Neuron (in vitro differentiated cells): ENCODE measurements around the gene OR6C1.
"Not testable (repeated sequence)": the region's sequence is repeated elsewhere in the genome, so short reads cannot be mapped to it uniquely, and the experiment has no call there.

Experiments used
- H2AFZ ChIP-seq: one replicate; pipeline ENCODE4 v1.6.1; 2013; ENCODE audit warnings: low read depth, mild to moderate bottlenecking, inconsistent platforms, low read length, moderate library complexity
- H3K27me3 ChIP-seq: one replicate; pipeline ENCODE4 v1.6.1; 2013; ENCODE audit warnings: low read length; ENCODE audit not compliant: insufficient read depth
- H3K36me3 ChIP-seq: one replicate; pipeline ENCODE4 v1.6.1; 2013; ENCODE audit warnings: low read length; ENCODE audit not compliant: insufficient read depth
- H3K4me1 ChIP-seq: one replicate; pipeline ENCODE4 v1.6.1; 2013; ENCODE audit warnings: low read length; ENCODE audit not compliant: insufficient read depth
- H3K4me3 ChIP-seq: 2 replicates; pipeline ENCODE4 v1.5.1; 2013; ENCODE audit warnings: mild to moderate bottlenecking, low read length, moderate library complexity
- H3K9me3 ChIP-seq: one replicate; pipeline ENCODE4 v1.6.1; 2013; ENCODE audit warnings: low read length

OR6C1 gene

GRCh38 chr12:55314043-55314442, at the start of gene OR6C1:
Gene OR6C1 (plus strand): TSS chr12:55314343. CDS start chr12:55320600, 6,257 bp downstream.
- Histone ChIP-seq H3K27me3 (no peaks in the 10 kb centered on the region), H3K4me3 (no peak within 1 kb of the TSS), H3K9me3 (no peaks in the 10 kb centered on the region), H3K36me3 (no peaks in the 10 kb centered on the region), H2AFZ (no peak within 1 kb of the TSS), H3K4me1 (no peaks in the 10 kb centered on the region)

- peaks cover 2% of the 10 kb centered on the region for H3K4me1 ChIP-seq
- no peak overlapping the region for H2AFZ ChIP-seq
- no peak overlapping the region for H3K4me3 ChIP-seq
- no peaks in the 10 kb centered on the region for H3K36me3 ChIP-seq
- no peaks in the 10 kb centered on the region for H3K27me3 ChIP-seq
- H3K9me3 ChIP-seq: no peaks in the 10 kb centered on the region
These were observed 33.2 kb upstream of the OR6C1 start for GRCh38 chr12:55280991-55281390.

- Histone ChIP-seq H3K9me3 (no peaks in the 10 kb centered on the region), H2AFZ (no peak overlapping the region), H3K4me3 (no peak overlapping the region), H3K27me3 (no peaks in the 10 kb centered on the region), H3K36me3 (no peaks in the 10 kb centered on the region), H3K4me1 (no peaks in the 10 kb centered on the region)
These were observed 24.1 kb upstream of the OR6C1 start for GRCh38 chr12:55289999-55290398.

- H3K27me3 ChIP-seq: no peaks in the 10 kb centered on the region
- H2AFZ ChIP-seq: no peak within 1 kb of the TSS
- H3K4me3 ChIP-seq: no peak within 1 kb of the TSS
- no peaks in the 10 kb centered on the region for H3K4me1 ChIP-seq
- H3K36me3 ChIP-seq: no peaks in the 10 kb centered on the region
- H3K9me3 ChIP-seq: no peaks in the 10 kb centered on the region
These were observed 17.7 kb upstream of the OR6C1 start, which contains the start of gene OR6C6 for GRCh38 chr12:55296469-55296868. Gene OR6C6 (minus strand): TSS chr12:55296569. CDS start chr12:55295232, 1,337 bp downstream.

- Histone ChIP-seq H3K9me3 (no peaks in the 10 kb centered on the region), H2AFZ (no peak overlapping the region), H3K4me3 (no peak overlapping the region), H3K27me3 (no peaks in the 10 kb centered on the region), H3K4me1 (no peaks in the 10 kb centered on the region), H3K36me3 (no peaks in the 10 kb centered on the region)
These were observed 6.1 kb downstream of the OR6C1 start for GRCh38 chr12:55320201-55320600.

- H3K4me1 ChIP-seq, H3K27me3 ChIP-seq, H3K9me3 ChIP-seq, H2AFZ ChIP-seq, H3K4me3 ChIP-seq, H3K36me3 ChIP-seq: not testable (repeated sequence)
These were observed 11.7 kb downstream of the OR6C1 start for GRCh38 chr12:55325801-55326200.

GRCh38 chr12:55330446-55330845, 16.3 kb downstream of the OR6C1 start, which contains the start of gene OR6C3:
Gene OR6C3 (plus strand): TSS chr12:55330746. CDS start chr12:55331701, 955 bp downstream.
- Histone ChIP-seq H3K4me3 (no peak within 1 kb of the TSS), H2AFZ (no peak within 1 kb of the TSS), H3K9me3 (no peaks in the 10 kb centered on the region), H3K36me3 (no peaks in the 10 kb centered on the region), H3K4me1 (peaks cover 5% of the 10 kb centered on the region), H3K27me3 (no peaks in the 10 kb centered on the region)

GRCh38 chr12:55336002-55336401, 21.9 kb downstream of the OR6C1 start:
- H2AFZ ChIP-seq: no peak overlapping the region
- no peak overlapping the region for H3K4me3 ChIP-seq
- no peaks in the 10 kb centered on the region for H3K9me3 ChIP-seq
- H3K4me1 ChIP-seq: peaks cover 5% of the 10 kb centered on the region
- no peaks in the 10 kb centered on the region for H3K27me3 ChIP-seq
- H3K36me3 ChIP-seq: no peaks in the 10 kb centered on the region

- H3K27me3 ChIP-seq, H3K4me3 ChIP-seq: not testable (repeated sequence)
These were observed 41.2 kb downstream of the OR6C1 start for GRCh38 chr12:55355338-55355737.

GRCh38 chr12:55362675-55363074, 48.5 kb downstream of the OR6C1 start, which contains the start of gene OR6C75:
Gene OR6C75 (plus strand): TSS chr12:55362975. CDS start chr12:55365111, 2,136 bp downstream.
- H3K9me3 ChIP-seq: no peaks in the 10 kb centered on the region
- H3K4me3 ChIP-seq: no peak within 1 kb of the TSS
- H3K36me3 ChIP-seq: no peaks in the 10 kb centered on the region
- no peaks in the 10 kb centered on the region for H3K27me3 ChIP-seq
- H2AFZ ChIP-seq: no peak within 1 kb of the TSS
- H3K4me1 ChIP-seq: no peaks in the 10 kb centered on the region

More at GRCh38 chr12:55355338-55355737, 41.2 kb downstream of the OR6C1 start:
- H3K4me1 ChIP-seq, H2AFZ ChIP-seq, H3K36me3 ChIP-seq, H3K9me3 ChIP-seq: not testable (repeated sequence)

GRCh38 chr12:55365086-55365485, 50.9 kb downstream of the OR6C1 start:
- Histone ChIP-seq H2AFZ (no peak overlapping the region), H3K27me3 (no peaks in the 10 kb centered on the region), H3K9me3 (no peaks in the 10 kb centered on the region), H3K4me3 (no peak overlapping the region), H3K36me3 (no peaks in the 10 kb centered on the region), H3K4me1 (no peaks in the 10 kb centered on the region)
